CD14-positive monocyte (primary cell): ENCODE measurements around the gene ACSL3. TPM values are rescaled to one million over a fixed set of nuclear protein-coding genes. Genes with fewer than 3 reads are reported as not detected.

Experiments
- DNase-seq, 3 donors: peaks; one replicate each; pipeline ENCODE4 v3.0.0-alpha.2; 2011 to 2022
- H2AFZ ChIP-seq: 2 replicates; pipeline ENCODE4 v1.6.0; 2012; ENCODE audit warnings: mild to moderate bottlenecking, low read depth, low read length, inconsistent platforms; ENCODE audit not compliant: insufficient read depth, poor library complexity, severe bottlenecking
- H3K27ac ChIP-seq, 2 donors: 1 replicate in 1 of 2; 2 replicates in 1 of 2; pipeline ENCODE4 v1.5.1; 2012 to 2013; ENCODE audit warnings: low read length in 2 of 2, control low read depth in 1 of 2, inconsistent platforms in 1 of 2, low read depth in 1 of 2, mild to moderate bottlenecking in 1 of 2
- H3K27me3 ChIP-seq, 2 donors: one replicate each; pipeline versions ENCODE4 v1.6.0 to v1.6.1; 2011 to 2013; ENCODE audit warnings: low read length in 2 of 2; ENCODE audit not compliant: control insufficient read depth in 2 of 2, insufficient read depth in 2 of 2
- H3K36me3 ChIP-seq, 2 donors: replicated peaks in 1 of 2; 1 replicate in 1 of 2; 2 replicates in 1 of 2; pipeline versions ENCODE4 v1.5.1 to v1.6.1; 2012 to 2013; ENCODE audit warnings: low read length in 2 of 2, control low read depth in 1 of 2, inconsistent platforms in 1 of 2, mild to moderate bottlenecking in 1 of 2; ENCODE audit not compliant: insufficient read depth in 2 of 2, control insufficient read depth in 1 of 2
- H3K4me1 ChIP-seq, 2 donors: 1 replicate in 1 of 2; 2 replicates in 1 of 2; pipeline versions ENCODE4 v1.5.1 to v1.6.1; 2012 to 2013; ENCODE audit warnings: low read length in 2 of 2, control low read depth in 1 of 2, inconsistent platforms in 1 of 2, mild to moderate bottlenecking in 1 of 2, moderate library complexity in 1 of 2; ENCODE audit not compliant: insufficient read depth in 2 of 2, control insufficient read depth in 1 of 2
- H3K4me2 ChIP-seq: replicated peaks from 2 replicates; pipeline ENCODE3; 2012; ENCODE audit warnings: low read length, moderate library complexity, mild to moderate bottlenecking; ENCODE audit not compliant: poor library complexity, severe bottlenecking; ENCODE audit errors: extremely low read depth
- H3K4me3 ChIP-seq, 3 experiments: fragments of 200-600 bp in 1 of 3; sonication (generic) in 1 of 3; replicated peaks in 1 of 3; 1 replicate in 2 of 3; 2 replicates in 1 of 3; pipeline ENCODE4 v1.5.1; 2011 to 2013; ENCODE audit warnings: low read length in 3 of 3, mild to moderate bottlenecking in 3 of 3, control low read depth in 2 of 3, low read depth in 2 of 3, inconsistent platforms in 1 of 3, moderate library complexity in 1 of 3
- H3K79me2 ChIP-seq: 2 replicates; pipeline ENCODE4 v1.6.0; 2012; ENCODE audit warnings: mild to moderate bottlenecking, control low read depth, inconsistent platforms, low read length, moderate library complexity; ENCODE audit not compliant: insufficient read depth
- H3K9ac ChIP-seq: 2 replicates; pipeline ENCODE4 v1.6.0; 2017; ENCODE audit warnings: low read length, mild to moderate bottlenecking; ENCODE audit not compliant: insufficient read depth, poor library complexity, severe bottlenecking
- H3K9me3 ChIP-seq, 2 donors: replicated peaks in 1 of 2; 1 replicate in 1 of 2; 2 replicates in 1 of 2; pipeline versions ENCODE4 v1.5.1 to v1.6.1; 2012 to 2013; ENCODE audit warnings: low read length in 2 of 2, control low read depth in 1 of 2; ENCODE audit not compliant: control insufficient read depth in 1 of 2, insufficient read depth in 1 of 2
- H4K20me1 ChIP-seq: 2 replicates; pipeline ENCODE4 v1.6.0; 2012; ENCODE audit warnings: mild to moderate bottlenecking, low read length, control low read depth, moderate library complexity; ENCODE audit not compliant: insufficient read depth
- H3K27ac Mint-ChIP-seq, 7 donors: one replicate each; pipeline ENCODE4 v1.8.0; 2020; ENCODE audit warnings: mild to moderate bottlenecking in 7 of 7, mixed read lengths in 7 of 7, moderate library complexity in 6 of 7, inconsistent platforms in 2 of 7
- H3K27me3 Mint-ChIP-seq, 3 donors: one replicate each; pipeline ENCODE4 v1.8.0; 2021 to 2022; ENCODE audit warnings: low read depth in 3 of 3, mild to moderate bottlenecking in 3 of 3, mixed read lengths in 3 of 3, moderate library complexity in 3 of 3, inconsistent platforms in 1 of 3
- H3K36me3 Mint-ChIP-seq, 2 donors: one replicate each; pipeline ENCODE4 v1.8.0; 2020; ENCODE audit warnings: mixed read lengths in 2 of 2, inconsistent platforms in 1 of 2, mild to moderate bottlenecking in 1 of 2
- H3K4me1 Mint-ChIP-seq: one replicate; pipeline ENCODE4 v1.8.0; 2020; ENCODE audit warnings: mild to moderate bottlenecking, mixed read lengths
- H3K4me3 Mint-ChIP-seq, 2 donors: one replicate each; pipeline ENCODE4 v1.8.0; 2020; ENCODE audit warnings: mild to moderate bottlenecking in 2 of 2, mixed read lengths in 2 of 2, moderate library complexity in 1 of 2
- H3K9me3 Mint-ChIP-seq, 7 donors: one replicate each; pipeline ENCODE4 v1.8.0; 2020 to 2022; ENCODE audit warnings: mixed read lengths in 7 of 7, mild to moderate bottlenecking in 6 of 7, moderate library complexity in 6 of 7, inconsistent platforms in 2 of 7
- CTCF ChIP-seq: fragments of 200-600 bp; IDR thresholded peaks from one replicate; pipeline ENCODE4 v1.8.0; 2022; ENCODE audit warnings: antibody characterized with exemption, mild to moderate bottlenecking
- WGBS: methylation state at CpG from one replicate; pipeline ENCODE4 v1.1.5; 2013; ENCODE audit warnings: missing lambda C conversion rate; ENCODE audit not compliant: insufficient coverage; 5-methylcytosine and 5-hydroxymethylcytosine counted together
- intact Hi-C, 2 donors: fragments of 100-400 bp; cut with micrococcal nuclease; formaldehyde crosslinking; loops; one replicate each; pipeline versions ENCODE4 v1.15.0 to v1.15.1; 2023
- polyA plus RNA-seq, 3 donors: library from polyadenylated mRNA; depleted of rRNA in 1 of 3; unstranded in 2 of 3; stranded (reverse) in 1 of 3; fragments of 300-500 nt in 2 of 3; fragments of >200 nt in 1 of 3; fragmentation: Illumina TruSeq in 2 of 3; gene quantifications; 1 replicate in 2 of 3; 2 replicates in 1 of 3; pipeline ENCODE4 v1.2.3, GENCODE V29; 2012 to 2021

Gene ACSL3
- polyA plus RNA-seq, 3 donors, result 8.8 to 24.4 (median 19.9) TPM

GRCh38 chr2:222973733-222974132 lies 112.9 kb downstream of the ACSL3 start:
- H3K36me3 Mint-ChIP-seq, result no peaks in the 10 kb centered on the region
- no peak for DNase-seq
- H3K36me3 ChIP-seq, result no peaks in the 10 kb centered on the region
- no peaks in the 10 kb centered on the region for H3K9me3 Mint-ChIP-seq
- no peaks in the 10 kb centered on the region for H3K79me2 ChIP-seq
- H3K9ac ChIP-seq, result no peak overlapping the region
- no peaks in the 10 kb centered on the region for H3K27me3 ChIP-seq
- no peaks in the 10 kb centered on the region for H3K9me3 ChIP-seq
- H3K4me1 ChIP-seq, result peaks cover 0 to 4% of the 10 kb centered on the region in 2 donors
- no peak overlapping the region for H3K4me3 Mint-ChIP-seq
- H3K4me1 Mint-ChIP-seq, result peaks cover 8% of the 10 kb centered on the region
- TF ChIP-seq CTCF, result no peak
- WGBS, result no CpG with 5 or more reads among the region's 2 CpGs
- no peak overlapping the region for H3K4me2 ChIP-seq
- no peak overlapping the region for H3K27ac Mint-ChIP-seq
- H3K27ac ChIP-seq, result no peak overlapping the region
- intact Hi-C loops, result loop anchor here in 1 of 2 donors (10.0 kb wide), 1 partner anchor 491 kb away; no protein-coding TSS in a partner anchor
- H4K20me1 ChIP-seq, result no peaks in the 10 kb centered on the region
- peak overlapping the region; percentile 6 for H2AFZ ChIP-seq
- H3K27me3 Mint-ChIP-seq, result peaks cover 0 to 3% (median 3%) of the 10 kb centered on the region in 3 donors
- H3K4me3 ChIP-seq, result no peak overlapping the region

- Mint-ChIP-seq H3K4me1 (peaks cover 4% of the 10 kb centered on the region), H3K27me3 (peaks cover 0 to 10% (median 3%) of the 10 kb centered on the region in 3 donors), H3K4me3 (no peak overlapping the region), H3K36me3 (no peaks in the 10 kb centered on the region), H3K9me3 (no peaks in the 10 kb centered on the region), H3K27ac (no peak overlapping the region)
- Histone ChIP-seq H3K9ac (no peak overlapping the region), H2AFZ (no peak overlapping the region), H3K9me3 (no peaks in the 10 kb centered on the region), H3K4me2 (no peak overlapping the region), H3K4me1 (no peaks in the 10 kb centered on the region), H3K27ac (no peak overlapping the region), H4K20me1 (no peaks in the 10 kb centered on the region), H3K36me3 (no peaks in the 10 kb centered on the region), H3K27me3 (no peaks in the 10 kb centered on the region), H3K79me2 (no peaks in the 10 kb centered on the region), H3K4me3 (no peak overlapping the region)
- no peak for TF ChIP-seq CTCF
- peak in 2 of 3 donors; percentile 22 to 55 for DNase-seq
- no CpG with 5 or more reads among the region's 3 CpGs for WGBS
- intact Hi-C loops, result loop anchor here in 1 of 2 donors (10.0 kb wide), 1 partner anchor 488 kb away; no protein-coding TSS in a partner anchor
Measured at GRCh38 chr2:222976521-222977061, 115.8 kb downstream of the ACSL3 start.
